GM21447 (cell line): ENCODE data around the gene CSF3.
"Not testable (repeated sequence)": the region's sequence is repeated elsewhere in the genome, so short reads cannot be mapped to it uniquely, and the experiment has no call there.

ENCODE experiments used
- ATAC-seq: cut with Tn5 transposase; IDR thresholded peaks from one replicate; pipeline ENCODE4 v1.9.1; 2021; ENCODE audit not compliant: unreplicated experiment

Gene CSF3

DNA sequence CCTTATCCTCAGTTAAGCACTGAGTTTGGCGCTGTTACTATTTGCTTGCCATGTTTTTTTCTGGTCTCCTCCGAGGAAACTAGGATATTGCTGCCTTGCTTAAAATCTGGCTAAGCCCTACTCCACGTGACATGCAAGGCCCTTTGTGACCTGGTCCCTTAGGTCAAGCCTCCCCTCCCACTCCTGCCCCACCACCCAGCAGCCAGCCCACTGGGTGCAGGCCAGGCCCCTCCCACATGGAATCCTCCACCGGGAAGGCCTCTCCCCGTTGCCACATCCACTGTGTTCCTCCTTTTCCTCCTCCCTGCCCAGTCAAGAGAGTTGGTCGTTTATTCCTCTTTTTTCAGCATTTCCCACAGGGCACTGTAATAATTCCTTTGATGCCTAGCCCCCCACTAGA, 18.4 kb upstream of the CSF3 start:
- no peak for ATAC-seq

DNA sequence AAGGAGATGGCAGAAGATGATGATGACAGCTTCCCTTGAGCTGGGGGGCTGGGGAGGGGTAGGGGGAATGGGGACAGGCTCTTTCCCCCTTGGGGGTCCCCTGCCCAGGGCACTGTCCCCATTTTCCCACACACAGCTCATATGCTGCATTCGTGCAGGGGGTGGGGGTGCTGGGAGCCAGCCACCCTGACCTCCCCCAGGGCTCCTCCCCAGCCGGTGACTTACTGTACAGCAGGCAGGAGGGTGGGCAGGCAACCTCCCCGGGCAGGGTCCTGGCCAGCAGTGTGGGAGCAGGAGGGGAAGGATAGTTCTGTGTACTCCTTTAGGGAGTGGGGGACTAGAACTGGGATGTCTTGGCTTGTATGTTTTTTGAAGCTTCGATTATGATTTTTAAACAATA, 17.7 kb upstream of the CSF3 start:
- no peak for ATAC-seq

DNA sequence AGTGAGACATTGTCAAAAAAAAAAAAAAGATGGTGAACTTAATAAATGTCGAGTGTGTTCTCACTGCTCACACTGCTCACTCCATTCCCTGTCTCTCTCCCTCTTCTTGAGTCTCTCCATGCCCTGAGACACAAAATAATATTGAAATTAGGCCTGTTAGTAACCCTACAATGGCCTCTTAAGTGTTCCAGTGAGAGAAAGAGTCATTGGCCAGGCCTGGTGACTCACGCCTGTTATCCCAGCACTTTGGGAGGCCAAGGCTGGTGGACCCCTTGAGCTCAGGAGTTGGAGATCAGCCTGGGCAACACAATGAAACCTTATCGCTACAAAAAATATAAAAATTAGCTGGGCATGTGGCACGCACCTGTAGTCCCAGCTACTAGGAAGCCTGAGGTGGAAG, 16.2 kb upstream of the CSF3 start:
- ATAC-seq = no peak

DNA sequence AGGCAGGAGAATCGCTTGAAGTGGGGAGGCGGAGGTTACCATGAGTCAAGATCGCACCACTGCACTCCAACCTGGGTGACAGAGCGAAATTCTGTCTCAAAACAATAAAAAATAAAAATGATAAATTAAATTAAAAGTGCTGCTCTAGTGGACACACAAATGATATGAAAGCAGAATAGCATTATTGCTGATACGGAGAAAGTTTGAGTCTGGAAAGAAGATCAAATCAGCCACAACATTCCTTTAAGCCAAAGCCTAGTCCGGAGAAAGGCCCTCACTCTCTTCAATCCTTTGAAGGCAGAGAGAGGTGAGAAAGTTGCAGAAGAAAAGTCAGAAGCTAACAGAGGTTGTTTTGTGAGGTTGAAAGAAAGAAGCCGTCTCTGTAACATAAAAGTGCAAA, 15.1 kb upstream of the CSF3 start:
- no peak for ATAC-seq

DNA sequence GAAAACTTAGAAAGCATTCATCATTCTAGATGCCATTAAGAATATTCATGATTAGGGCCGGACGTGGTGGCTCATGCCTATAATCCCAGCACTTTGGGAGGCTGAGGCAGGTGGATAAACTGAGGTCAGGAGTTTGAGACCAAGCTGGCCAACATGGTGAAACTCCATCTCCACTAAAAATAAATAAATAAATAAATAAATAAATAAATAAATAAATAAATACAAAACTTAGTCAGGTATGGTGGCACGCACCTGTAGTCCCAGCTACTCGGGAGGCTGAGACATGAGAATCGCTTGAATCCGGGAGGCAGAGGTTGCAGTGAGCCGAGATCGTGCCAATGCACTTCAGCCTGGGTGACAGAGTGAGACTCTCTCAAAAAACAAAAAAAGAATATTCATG, 13.9 kb upstream of the CSF3 start:
- ATAC-seq = not testable (repeated sequence)

DNA sequence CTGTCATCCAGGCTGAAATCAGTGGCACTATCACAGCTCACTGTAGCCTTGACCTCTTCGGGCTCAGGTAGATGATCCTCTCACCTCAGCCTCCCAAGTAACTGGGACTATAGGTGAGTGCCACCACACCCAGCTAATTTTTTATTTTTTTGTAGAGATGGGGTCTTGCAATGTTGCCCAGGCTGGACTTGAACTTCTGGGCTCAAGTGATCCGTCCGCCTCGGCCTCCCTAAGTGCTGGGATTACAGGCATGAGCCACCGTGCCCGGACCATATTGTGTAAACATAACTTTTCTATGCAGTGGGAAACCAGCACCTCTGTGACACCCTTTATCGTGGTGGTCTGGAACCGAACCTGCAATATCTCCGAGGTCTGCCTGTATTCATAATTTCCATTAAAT, 11.2 kb upstream of the CSF3 start:
- no peak for ATAC-seq

DNA sequence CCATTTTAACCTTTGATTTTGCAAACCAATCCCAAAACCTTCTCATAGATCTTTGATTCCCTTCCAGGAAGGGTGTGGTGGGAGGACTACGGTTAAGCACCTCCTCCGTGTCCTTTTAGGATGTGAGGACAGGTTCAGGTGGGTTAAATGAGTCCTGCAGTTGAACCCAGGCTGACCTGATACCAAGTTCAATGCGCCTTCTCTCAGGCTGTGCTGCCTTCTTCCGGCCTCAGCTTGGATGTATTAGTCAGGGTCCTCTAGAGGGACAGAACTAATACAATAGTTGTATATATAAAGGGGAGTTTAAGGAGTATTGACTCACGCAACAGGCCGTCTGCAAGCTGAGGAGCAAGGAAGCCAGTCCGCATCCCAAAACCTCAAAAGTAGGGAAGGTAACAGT, 10.5 kb upstream of the CSF3 start:
- ATAC-seq = no peak

DNA sequence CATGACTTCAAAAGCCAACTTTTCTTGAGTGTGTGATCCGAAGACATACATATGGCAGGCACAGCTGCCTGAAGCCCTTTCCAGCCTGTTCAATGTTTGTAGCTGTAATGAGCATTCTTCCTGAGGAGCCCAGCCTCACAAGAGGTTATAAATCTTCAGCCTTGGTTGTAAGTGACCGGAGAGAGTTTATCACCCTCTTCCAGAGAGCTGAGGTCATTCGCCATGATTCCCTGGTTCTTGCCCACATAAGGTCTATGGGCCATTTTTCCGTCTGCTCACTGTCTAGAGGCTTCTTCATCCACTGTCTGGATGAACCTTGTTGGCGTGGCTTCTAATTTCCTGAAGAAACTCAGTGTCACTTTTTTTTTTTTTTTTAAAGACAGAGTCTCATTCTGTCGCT, 9.7 kb upstream of the CSF3 start:
- ATAC-seq = no peak

DNA sequence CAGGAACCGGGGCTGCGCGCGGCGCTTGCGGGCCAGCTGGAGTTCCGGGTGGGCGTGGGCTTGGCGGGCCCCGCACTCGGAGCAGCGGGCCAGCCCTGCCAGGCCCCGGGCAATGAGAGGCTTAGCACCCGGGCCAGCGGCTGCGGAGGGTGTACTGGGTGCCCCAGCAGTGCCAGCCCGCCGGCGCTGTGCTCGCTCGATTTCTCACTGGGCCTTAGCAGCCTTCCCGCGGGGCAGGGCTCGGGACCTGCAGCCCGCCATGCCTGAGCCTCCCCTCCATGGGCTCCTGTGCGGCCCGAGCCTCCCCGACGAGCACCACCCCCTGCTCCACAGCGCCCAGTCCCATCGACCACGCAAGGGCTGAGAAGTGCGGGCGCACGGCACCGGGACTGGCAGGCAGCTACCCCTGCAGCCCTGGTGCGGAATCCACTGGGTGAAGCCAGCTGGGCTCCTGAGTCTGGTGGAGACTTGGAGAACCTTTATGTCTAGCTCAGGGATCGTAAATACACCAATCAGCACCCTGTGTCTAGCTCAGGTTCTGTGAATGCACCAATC, 4.2 kb upstream of the CSF3 start:
- ATAC-seq = not testable (repeated sequence)

DNA sequence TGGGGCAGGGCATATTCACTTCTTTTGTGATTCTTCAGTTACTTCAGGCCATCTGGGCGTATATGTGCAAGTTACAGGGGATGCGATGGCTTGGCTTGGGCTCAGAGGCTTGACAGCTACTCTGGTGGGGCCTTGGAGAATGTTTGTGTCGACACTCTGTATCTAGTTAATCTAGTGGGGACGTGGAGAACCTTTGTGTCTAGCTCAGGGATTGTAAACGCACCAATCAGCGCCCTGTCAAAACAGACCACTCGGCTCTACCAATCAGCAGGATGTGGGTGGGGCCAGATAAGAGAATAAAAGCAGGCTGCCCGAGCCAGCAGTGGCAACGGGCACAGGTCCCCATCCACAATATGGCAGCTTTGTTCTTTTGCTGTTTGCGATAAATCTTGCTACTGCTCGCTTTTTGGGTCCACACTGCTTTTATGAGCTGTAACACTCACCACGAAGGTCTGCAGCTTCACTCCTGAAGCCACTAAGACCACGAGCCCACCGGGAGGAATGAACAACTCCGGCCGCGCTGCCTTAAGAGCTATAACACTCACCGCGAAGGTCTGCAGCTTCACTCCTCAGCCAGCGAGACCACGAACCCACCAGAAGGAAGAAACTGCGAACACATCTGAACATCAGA, 3.1 kb upstream of the CSF3 start:
- not testable (repeated sequence) for ATAC-seq

DNA sequence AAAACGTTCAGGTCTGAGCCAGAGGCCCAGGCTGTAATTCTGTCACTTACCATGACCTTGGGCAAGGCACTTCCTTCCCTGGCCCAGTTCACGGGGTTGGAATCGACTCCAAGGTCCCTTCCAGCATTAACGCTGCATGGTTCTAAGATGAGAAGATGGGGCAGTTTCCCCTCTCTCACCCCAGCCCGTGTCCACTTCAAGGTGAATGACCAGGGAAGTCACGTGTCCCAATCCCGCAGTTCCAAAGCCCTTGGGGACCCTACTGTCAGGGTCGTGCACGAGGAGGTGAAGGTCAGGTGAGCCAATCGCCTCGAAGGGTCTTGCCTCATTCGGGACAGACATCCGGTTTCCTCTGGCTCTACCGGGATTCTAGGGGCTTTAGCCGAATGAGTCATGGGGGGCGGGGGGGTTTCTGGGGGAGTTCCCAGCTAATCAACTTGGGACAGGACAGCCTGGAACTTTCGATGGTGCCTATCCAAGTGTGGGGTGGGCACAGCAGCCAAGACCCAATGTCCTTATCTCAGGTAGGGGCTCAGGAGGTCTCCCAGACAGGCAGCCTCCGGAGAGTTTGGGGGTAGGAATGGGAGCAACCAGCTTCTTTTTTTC, 762 bp upstream of the CSF3 start:
- ATAC-seq = no peak

DNA sequence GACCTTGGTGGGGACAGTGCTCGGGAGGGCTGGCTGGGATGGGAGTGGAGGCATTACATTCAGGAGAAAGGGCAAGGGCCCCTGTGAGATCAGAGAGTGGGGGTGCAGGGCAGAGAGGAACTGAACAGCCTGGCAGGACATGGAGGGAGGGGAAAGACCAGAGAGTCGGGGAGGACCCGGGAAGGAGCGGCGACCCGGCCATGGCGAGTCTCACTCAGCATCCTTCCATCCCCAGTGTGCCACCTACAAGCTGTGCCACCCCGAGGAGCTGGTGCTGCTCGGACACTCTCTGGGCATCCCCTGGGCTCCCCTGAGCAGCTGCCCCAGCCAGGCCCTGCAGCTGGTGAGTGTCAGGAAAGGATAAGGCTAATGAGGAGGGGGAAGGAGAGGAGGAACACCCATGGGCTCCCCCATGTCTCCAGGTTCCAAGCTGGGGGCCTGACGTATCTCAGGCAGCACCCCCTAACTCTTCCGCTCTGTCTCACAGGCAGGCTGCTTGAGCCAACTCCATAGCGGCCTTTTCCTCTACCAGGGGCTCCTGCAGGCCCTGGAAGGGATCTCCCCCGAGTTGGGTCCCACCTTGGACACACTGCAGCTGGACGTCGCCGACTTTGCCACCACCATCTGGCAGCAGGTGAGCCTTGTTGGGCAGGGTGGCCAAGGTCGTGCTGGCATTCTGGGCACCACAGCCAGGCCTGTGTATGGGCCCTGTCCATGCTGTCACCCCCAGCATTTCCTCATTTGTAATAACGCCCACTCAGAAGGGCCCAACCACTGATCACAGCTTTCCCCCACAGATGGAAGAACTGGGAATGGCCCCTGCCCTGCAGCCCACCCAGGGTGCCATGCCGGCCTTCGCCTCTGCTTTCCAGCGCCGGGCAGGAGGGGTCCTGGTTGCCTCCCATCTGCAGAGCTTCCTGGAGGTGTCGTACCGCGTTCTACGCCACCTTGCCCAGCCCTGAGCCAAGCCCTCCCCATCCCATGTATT, 1.1 kb downstream of the CSF3 start:
- no peak for ATAC-seq

DNA sequence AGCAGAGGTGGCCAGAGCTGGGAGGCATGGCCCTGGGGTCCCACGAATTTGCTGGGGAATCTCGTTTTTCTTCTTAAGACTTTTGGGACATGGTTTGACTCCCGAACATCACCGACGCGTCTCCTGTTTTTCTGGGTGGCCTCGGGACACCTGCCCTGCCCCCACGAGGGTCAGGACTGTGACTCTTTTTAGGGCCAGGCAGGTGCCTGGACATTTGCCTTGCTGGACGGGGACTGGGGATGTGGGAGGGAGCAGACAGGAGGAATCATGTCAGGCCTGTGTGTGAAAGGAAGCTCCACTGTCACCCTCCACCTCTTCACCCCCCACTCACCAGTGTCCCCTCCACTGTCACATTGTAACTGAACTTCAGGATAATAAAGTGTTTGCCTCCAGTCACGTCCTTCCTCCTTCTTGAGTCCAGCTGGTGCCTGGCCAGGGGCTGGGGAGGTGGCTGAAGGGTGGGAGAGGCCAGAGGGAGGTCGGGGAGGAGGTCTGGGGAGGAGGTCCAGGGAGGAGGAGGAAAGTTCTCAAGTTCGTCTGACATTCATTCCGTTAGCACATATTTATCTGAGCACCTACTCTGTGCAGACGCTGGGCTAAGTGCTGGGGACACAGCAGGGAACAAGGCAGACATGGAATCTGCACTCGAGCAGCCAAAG, 2.3 kb downstream of the CSF3 start:
- no peak for ATAC-seq

DNA sequence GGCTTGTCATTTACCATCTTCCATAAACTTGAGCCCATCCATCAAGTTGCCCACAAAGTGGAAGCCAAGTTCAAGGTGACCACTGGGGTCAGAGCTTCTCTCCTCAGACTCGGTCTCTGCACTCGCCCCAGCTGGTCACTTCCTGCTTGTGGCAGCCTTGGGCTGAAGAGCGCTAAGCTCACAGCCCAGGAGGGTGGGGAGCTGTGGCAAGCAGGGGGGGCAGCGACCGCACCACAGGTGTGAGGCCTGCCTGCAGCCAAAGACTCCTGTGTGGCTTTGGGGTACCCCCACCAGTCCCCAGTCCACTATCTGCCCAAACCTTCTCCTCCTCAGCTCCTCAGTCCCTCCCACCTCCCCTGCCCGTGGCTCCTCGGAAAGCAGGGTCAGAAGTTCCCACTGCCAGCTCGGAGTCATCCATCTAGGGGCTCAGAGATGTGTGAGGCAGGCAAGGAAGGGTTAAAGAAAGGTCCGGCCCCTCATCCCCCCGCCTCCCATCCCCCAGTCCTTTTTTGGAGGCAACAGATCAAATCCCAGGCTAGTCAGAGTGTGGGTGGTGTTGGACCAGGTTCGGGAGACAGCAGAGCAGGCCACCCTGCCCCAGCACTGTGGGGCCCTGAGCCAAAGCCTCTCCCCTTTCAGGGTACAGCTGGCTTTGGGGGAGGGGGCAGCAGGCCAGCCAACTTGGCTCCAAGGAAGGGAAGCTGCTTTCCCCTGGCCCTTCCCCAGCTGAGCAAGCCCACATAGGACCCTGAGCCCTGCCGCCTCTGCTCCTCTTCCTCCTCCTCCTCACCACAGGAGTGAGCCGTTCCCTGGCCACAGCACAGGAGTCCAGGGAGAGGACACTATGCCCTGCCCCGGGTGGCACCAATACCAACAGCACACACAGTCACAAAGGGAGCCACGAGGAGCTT, 3.2 kb downstream of the CSF3 start:
- no peak for ATAC-seq

DNA sequence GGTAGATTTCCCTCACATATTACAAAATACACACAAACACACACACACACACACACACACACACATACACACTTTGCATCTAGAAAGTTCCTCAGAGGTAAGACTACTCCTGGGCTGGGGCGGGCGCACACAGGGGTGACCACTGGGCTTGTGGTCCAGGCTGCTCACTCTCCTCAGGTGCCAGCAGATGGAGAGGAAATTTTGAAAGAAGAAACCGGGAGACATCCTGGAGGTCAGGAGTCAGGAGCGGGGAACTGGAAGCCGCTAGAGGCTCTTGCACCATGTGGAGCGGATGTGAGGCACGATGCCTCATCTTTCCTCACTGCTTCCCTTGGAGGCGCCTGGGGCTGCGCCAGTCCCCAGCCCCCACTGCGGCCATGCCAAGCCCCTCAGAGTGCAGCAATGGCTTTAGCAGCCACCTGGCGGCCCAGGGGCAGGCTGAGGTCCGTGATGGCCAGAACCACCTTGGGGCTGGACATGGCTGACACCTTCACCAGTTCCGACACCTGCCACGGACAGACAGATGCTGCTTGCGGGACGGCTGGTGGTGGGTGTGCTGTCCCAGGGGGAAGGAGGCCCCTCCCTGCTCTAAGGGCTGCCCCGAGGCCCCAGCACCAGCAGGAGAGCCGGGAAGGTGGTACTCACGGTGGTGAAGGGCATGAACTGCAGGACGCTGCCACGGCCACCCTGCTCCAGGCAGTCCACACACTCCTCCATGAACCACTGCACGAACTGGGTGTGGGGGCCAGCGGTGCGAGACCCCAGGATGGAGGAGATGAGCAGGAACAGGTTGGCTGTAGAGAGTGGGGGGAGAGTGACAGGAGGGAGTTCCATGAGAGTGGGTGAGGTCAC, 4.1 kb downstream of the CSF3 start:
- ATAC-seq = no peak

DNA sequence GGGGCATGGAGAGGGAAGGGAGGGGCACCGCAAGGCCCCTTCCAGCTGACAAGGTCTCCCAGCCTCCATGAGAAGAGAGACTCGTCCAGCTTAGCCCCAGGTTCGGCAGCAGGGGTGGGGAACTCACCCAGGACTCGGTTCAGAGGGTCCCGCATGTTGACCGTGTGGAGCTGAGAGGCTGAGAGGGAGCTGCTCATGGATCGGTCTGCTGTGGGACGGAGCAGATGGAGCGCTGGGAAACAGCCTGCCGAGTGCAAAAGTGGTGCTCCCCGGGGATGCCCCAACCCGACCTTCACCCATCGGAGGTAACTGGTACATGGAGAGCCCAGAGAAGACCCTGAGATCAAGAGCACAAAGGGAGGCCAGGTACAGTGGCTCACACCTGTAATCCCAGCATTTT, 4.9 kb downstream of the CSF3 start:
- no peak for ATAC-seq

DNA sequence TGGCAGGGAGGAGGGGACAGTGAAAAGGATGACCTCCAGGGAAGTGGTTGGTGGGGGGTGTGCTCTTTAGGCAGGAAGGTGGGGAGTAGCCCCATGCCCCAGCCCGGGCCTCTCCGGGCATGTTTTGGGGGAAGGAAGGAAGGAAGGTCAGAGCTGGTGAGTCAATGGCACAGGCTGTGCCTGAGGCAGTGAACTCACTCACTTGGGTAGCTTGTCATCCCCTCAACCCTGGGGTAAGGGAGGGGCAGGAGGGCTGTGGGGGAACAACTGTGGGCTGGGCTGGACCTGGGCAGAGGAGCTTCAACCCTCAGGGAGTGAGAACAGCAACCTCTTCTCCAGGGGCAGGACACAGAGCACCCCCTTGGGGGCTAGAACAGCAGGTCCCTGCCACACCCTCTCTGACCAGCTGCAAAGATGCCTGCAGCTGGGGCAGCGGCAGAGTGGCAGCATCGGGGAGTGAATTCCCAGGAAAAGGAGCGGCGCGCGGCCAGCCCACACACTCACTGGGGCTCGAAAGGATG, 6.3 kb downstream of the CSF3 start:
- ATAC-seq = no peak

DNA sequence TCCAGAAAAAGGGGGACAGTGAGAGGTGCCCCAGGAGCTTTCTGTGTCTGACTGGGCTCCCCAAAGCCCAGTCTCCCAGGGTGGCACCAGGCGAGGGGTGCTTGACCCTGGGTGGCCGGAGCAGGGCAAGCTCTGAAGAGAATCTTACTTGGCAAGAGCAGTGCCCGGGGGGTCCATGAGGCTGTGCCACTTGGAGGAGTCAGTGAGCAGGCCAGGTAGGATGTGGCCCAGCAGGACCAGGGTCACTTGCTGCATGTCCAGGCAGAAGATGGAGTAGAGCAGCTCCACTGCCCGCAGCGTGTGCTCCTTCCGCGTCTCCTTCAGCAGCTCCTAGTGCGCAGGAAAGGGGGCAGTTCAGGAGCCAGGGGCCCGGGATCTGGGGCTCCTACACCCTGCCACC, 7.3 kb downstream of the CSF3 start:
- no peak for ATAC-seq

DNA sequence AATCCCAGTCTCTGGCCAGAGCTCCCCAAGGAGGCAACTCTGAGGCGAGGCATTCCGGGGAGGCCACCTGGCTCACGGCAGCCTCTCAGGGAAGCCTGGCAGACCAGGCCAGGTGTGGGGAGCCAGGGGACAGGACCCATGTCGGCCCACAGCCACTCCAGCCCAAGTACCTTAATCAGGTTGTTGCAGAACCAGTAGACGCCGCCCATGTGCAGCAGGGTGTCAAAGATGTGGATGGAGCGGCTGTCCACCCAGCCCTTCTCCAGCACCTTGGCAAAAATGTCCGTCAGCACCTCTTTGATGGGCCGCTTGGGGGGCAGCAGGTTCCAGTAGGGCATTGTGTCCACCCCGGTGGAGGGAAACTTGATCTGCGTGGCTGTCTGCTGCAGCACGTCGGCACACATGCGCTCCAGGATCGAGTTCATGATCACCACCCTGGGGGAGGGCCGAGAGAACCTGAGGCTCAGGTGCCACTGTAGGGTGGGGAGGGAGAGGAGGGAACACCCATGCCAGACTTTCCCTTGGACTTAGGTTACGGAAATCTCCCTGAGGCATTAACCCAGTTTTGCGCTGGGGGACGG, 7.8 kb downstream of the CSF3 start:
- no peak for ATAC-seq
